Measurements from ENCODE around the gene MSANTD3.
"Not testable (repeated sequence)": the region's sequence is repeated elsewhere in the genome, so short reads cannot be mapped to it uniquely, and the experiment has no call there.

The MSANTD3 gene

DNA sequence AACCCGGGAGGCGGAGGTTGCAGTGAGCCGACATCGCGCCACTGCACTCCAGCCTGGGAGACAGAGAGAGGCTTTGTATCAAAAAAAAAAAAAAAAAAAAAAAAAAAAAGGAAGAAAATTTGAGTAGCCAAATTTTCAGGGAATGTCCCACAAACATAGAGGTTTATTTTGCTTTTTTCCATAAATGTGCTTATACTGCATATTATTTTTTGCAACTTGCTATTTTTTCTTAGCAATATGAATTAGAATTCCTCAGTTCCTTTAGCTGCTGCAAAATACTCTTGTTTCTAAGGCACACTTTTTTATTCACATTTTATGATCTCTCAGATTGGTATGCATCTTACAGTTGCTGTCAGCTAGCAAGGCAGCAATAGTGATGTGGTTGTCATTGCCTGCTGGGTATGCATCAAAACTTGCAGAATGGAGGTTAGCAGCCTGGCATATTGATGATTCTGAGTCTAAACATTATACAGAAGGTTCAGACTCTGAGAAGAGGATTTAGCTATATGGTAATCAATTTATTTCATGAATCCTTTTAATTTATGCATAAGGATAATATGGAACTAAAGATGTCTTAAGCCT lies 13.0 kb upstream of the MSANTD3 start:
- H3K4me3 ChIP-seq (ENCODE audit: low read depth, low read length), result no peak overlapping the region
- no peak for DNase-seq (ENCODE audit: low read depth, low spot score)
- TF ChIP-seq, protein P1, sequence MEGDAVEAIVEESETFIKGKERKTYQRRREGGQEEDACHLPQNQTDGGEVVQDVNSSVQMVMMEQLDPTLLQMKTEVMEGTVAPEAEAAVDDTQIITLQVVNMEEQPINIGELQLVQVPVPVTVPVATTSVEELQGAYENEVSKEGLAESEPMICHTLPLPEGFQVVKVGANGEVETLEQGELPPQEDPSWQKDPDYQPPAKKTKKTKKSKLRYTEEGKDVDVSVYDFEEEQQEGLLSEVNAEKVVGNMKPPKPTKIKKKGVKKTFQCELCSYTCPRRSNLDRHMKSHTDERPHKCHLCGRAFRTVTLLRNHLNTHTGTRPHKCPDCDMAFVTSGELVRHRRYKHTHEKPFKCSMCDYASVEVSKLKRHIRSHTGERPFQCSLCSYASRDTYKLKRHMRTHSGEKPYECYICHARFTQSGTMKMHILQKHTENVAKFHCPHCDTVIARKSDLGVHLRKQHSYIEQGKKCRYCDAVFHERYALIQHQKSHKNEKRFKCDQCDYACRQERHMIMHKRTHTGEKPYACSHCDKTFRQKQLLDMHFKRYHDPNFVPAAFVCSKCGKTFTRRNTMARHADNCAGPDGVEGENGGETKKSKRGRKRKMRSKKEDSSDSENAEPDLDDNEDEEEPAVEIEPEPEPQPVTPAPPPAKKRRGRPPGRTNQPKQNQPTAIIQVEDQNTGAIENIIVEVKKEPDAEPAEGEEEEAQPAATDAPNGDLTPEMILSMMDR (IDR thresholded peaks at IDR 0.05; ENCODE audit: low read depth, low read length), result no peak
- in situ Hi-C loops (cut with HindIII; ENCODE audit: low sequenced_read_pairs), result no loop called here

DNA sequence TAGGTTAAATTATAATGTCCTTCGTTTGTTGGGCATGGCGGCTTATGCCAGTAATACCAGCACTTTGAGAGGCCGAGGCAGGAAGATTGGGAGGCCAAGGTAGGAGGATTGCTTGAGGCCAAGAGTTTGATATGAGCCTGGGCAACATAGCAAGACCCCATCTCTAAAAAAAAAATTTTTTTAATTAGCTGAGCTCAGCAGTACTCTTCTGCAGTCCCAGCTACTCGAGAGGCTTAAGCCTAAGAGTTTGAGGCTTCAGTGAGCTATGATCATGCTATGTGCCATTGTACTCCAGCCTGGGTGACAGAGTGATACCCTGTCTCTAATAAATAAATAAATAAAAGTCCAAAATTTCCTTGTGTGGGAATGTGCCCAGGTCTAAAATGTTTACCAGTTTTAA lies 9.1 kb upstream of the MSANTD3 start:
- in situ Hi-C loops (cut with HindIII; ENCODE audit: low sequenced_read_pairs), result no loop called here
- no peak for DNase-seq (ENCODE audit: low read depth, low spot score)
- TF ChIP-seq, protein P1 (IDR thresholded peaks at IDR 0.05; ENCODE audit: low read depth, low read length), result no peak
- H3K4me3 ChIP-seq (ENCODE audit: low read depth, low read length), result no peak overlapping the region

DNA sequence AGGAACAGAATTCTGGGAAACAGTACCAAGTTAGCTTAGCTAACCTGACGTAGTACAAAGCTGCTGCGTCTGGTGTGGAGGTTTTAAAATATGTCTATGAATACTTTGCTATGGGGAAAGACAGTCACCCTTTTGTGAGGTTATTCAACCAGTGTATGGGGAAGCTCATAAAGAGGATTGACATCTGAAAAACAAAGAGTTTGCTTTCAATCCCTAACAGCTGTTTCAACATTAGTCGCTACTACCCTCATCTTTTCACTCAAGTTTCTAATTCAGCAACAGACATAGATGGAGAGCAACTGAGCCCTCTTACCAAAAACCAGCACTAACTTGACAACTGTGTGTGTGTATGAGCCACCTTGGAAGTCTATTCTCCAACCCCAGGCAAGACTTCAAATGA lies 7.8 kb upstream of the MSANTD3 start:
- DNase-seq (ENCODE audit: low read depth, low spot score), result no peak

DNA sequence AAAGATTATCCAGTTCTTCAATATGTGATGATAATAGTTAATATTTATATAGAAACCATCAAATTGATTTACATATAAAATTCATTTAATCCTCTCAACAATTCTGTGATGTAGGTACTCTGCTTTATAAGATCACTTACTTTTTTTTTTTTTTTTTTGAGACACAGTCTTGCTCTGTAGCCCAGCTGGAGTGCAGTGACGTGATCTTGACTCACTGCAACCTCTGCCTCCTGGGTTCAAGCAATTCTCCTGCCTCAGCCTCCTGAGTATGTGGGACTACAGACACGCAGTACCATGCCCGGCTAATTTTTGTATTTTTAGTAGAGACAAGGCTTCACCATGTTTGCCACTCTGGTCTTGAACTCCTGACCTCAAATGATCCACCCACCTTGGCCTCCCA lies 5.8 kb upstream of the MSANTD3 start:
- H3K4me3 ChIP-seq (ENCODE audit: low read depth, low read length); in situ Hi-C loops (cut with HindIII; ENCODE audit: low sequenced_read_pairs): not testable (repeated sequence)
- DNase-seq (ENCODE audit: low read depth, low spot score), result peak; percentile 22

More for the DNA sequence above, 7.8 kb upstream of the MSANTD3 start:
- no peak overlapping the region for H3K4me3 ChIP-seq (ENCODE audit: low read depth, low read length)
- TF ChIP-seq, protein P1 (IDR thresholded peaks at IDR 0.05; ENCODE audit: low read depth, low read length), result no peak
- in situ Hi-C loops (cut with HindIII; ENCODE audit: low sequenced_read_pairs), result no loop called here

DNA sequence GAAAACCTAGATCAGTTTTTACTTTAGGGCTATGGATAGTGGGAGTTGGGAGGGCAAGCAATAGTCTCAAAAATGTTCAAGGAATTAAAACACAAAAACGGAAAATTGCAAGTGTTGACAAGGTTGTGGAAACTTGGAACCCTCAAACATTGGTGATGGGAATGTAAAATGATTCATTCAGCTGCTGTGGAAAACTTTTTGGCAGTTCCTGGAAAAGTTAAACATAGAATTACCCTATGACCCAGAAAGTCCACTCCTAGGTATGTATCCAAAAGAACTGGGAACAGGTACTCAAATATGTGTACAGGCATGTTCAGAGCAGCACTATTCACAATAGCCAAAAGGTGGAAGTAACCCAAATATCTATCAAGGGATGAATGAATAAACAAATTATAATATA lies 1.2 kb upstream of the MSANTD3 start:
- in situ Hi-C loops (cut with HindIII; ENCODE audit: low sequenced_read_pairs), result no loop called here
- no peak for DNase-seq (ENCODE audit: low read depth, low spot score)
- H3K4me3 ChIP-seq (ENCODE audit: low read depth, low read length), result no peak overlapping the region
- TF ChIP-seq, protein P1 (IDR thresholded peaks at IDR 0.05; ENCODE audit: low read depth, low read length), result no peak

DNA sequence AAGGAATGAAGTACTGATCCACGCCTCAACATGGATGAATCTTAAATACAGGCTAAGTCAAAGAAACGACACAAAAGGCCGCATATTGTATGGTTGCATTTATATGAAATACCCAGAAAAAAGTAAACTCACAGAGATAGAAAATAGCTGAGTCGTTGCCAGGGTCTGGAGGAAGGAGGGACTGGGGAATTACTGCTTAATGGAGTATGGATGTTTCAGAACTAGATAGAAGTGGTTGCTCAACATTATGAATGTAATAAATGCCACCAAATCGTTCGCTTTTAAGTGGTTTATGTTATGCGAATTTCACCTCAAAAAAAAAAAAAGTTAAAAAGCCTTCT lies 784 bp upstream of the MSANTD3 start:
- TF ChIP-seq, protein P1 (IDR thresholded peaks at IDR 0.05; ENCODE audit: low read depth, low read length), result no peak
- peak overlapping the region; percentile 61 for H3K4me3 ChIP-seq (ENCODE audit: low read depth, low read length)
- DNase-seq (ENCODE audit: low read depth, low spot score), result no peak
- in situ Hi-C loops (cut with HindIII; ENCODE audit: low sequenced_read_pairs), result no loop called here

DNA sequence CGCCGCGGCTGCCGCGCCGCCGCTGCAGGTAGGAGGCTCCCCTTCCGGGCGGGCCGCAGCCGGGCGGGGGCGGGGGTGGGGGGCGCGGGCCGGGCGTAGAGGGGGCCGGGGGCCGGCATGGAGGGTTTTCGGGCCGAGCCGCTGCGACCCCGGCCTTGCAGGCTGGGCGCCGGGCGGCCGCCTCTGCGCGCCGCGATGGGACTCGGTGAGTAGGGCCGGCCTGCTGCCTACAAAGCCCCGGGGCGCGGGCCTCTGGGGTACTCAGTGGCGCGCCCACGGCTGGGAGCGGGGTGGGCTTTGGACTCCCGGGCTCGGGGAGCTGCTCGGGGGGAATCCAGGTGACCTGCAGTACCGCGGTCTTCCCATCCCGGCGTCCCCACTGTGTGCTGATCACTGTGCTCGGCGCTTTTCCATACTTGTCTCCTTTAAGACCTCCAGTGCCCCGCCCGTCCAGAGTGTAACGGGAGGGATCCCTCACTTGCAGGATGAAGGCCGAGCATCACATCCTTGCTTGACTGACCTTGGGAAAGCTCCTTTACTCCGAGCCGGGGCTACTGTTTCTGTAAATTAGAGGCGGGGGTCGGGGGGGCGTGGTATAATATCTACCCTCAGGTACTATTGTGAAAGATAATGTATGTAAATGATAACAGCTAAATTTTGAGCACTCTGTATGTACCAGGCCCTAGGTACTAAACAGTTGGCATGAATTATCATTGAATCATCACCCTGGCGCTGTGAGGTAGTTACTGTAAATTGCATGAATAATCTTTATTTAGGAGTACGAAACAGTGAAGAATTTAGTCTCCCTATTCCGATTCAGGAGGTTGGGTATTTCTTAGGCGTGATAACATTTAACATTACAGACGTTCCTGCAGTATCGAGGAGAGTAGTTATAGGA lies 672 bp downstream of the MSANTD3 start:
- peak overlapping the region; percentile 78 for H3K4me3 ChIP-seq (ENCODE audit: low read depth, low read length)
- TF ChIP-seq, protein P1 (IDR thresholded peaks at IDR 0.05; ENCODE audit: low read depth, low read length), result no peak
- DNase-seq (ENCODE audit: low read depth, low spot score), result peak; percentile 77
- in situ Hi-C loops (cut with HindIII; ENCODE audit: low sequenced_read_pairs), result no loop called here

Measured in astrocyte of the spinal cord (primary cell).